HG02885 (cell line): ENCODE measurements around the gene HRAS.
"Not testable (repeated sequence)": the region's sequence is repeated elsewhere in the genome, so short reads cannot be mapped to it uniquely, and the experiment has no call there.

Experiments
- ATAC-seq: cut with Tn5 transposase; IDR thresholded peaks from one replicate; pipeline ENCODE4 v1.9.1; 2021; ENCODE audit warnings: mild to moderate bottlenecking; ENCODE audit not compliant: unreplicated experiment, poor library complexity

HRAS gene

GRCh38 chr11:534396-535209 lies 773 bp downstream of the HRAS start:
- peak; percentile 0 for ATAC-seq

GRCh38 chr11:533586-534395 lies 1.6 kb downstream of the HRAS start:
- ATAC-seq, result no peak

GRCh38 chr11:532986-533585 lies 2.3 kb downstream of the HRAS start:
- ATAC-seq, result no peak

- no peak for ATAC-seq
Measured at GRCh38 chr11:532527-532985, 2.8 kb downstream of the HRAS start.

GRCh38 chr11:531919-532526 lies 3.4 kb downstream of the HRAS start:
- ATAC-seq, result no peak

- ATAC-seq, result no peak
Measured at GRCh38 chr11:530960-531831, 4.2 kb downstream of the HRAS start.

GRCh38 chr11:529728-530411 lies 5.5 kb downstream of the HRAS start:
- no peak for ATAC-seq

GRCh38 chr11:528815-529727 lies 6.3 kb downstream of the HRAS start:
- ATAC-seq, result no peak

GRCh38 chr11:528166-528814 lies 7.1 kb downstream of the HRAS start:
- no peak for ATAC-seq

- ATAC-seq, result no peak
Measured at GRCh38 chr11:526192-526591, 9.2 kb downstream of the HRAS start.

- no peak for ATAC-seq
Measured at GRCh38 chr11:521177-521688, 14.1 kb downstream of the HRAS start.

GRCh38 chr11:520428-521176 lies 14.8 kb downstream of the HRAS start:
- ATAC-seq, result no peak

- ATAC-seq, result peak; percentile 93
Measured at GRCh38 chr11:518463-519202, 16.7 kb downstream of the HRAS start.

- ATAC-seq, result not testable (repeated sequence)
Measured at GRCh38 chr11:516918-517685, 18.3 kb downstream of the HRAS start.

GRCh38 chr11:516400-516799 lies 19.0 kb downstream of the HRAS start:
- no peak for ATAC-seq
